H1 (cell line): ENCODE results near the gene GLYATL3. TPM values are rescaled to one million over a fixed set of nuclear protein-coding genes. Genes with fewer than 3 reads are reported as not detected.

Experiments
- CTCF ChIA-PET: fragments of 300-600 bp; sonication (Branson Sonifier 250); formaldehyde crosslinking; loops from one replicate; lab custom pipeline; 2021; ENCODE audit not compliant: partially characterized antibody; lab: Charles Lee
- POLR2A ChIA-PET: fragments of 300-600 bp; sonication (Branson Sonifier 250); formaldehyde crosslinking; loops from one replicate; lab custom pipeline; 2021; ENCODE audit warnings: inconsistent platforms; ENCODE audit not compliant: partially characterized antibody; lab: Charles Lee
- DNase-seq, 2 experiments: peaks; one replicate each; pipeline versions ENCODE4 v3.0.0 to v3.0.0-alpha.2; 2010 to 2022; ENCODE audit warnings: low spot score in 2 of 2, low read depth in 1 of 2, mixed read lengths in 1 of 2
- FAIRE-seq: peaks from 2 replicates; lab custom pipeline; 2011; peaks lifted over from hg19 to GRCh38; lab: Jason Lieb, UNC
- H2AFZ ChIP-seq: 2 replicates; pipeline ENCODE4 v1.8.1; 2012; ENCODE audit warnings: low read length, inconsistent platforms
- H2AK5ac ChIP-seq: 2 replicates; pipeline ENCODE4 v1.6.1; 2013; ENCODE audit warnings: low read depth, low read length
- H2BK120ac ChIP-seq: replicated peaks from 2 replicates; pipeline ENCODE3; 2013; ENCODE audit warnings: low read depth, low read length, inconsistent platforms
- H2BK12ac ChIP-seq: 2 replicates; pipeline ENCODE4 v1.6.1; 2013; ENCODE audit warnings: low read depth, low read length
- H2BK15ac ChIP-seq: 2 replicates; pipeline ENCODE4 v1.6.1; 2013; ENCODE audit warnings: low read length
- H2BK20ac ChIP-seq: 2 replicates; pipeline ENCODE4 v1.6.1; 2013; ENCODE audit warnings: low read length
- H2BK5ac ChIP-seq: 2 replicates; pipeline ENCODE4 v1.6.1; 2013; ENCODE audit warnings: low read depth, low read length
- H3K14ac ChIP-seq: 2 replicates; pipeline ENCODE4 v1.6.1; 2013; ENCODE audit warnings: inconsistent platforms; ENCODE audit not compliant: insufficient read length
- H3K18ac ChIP-seq: 2 replicates; pipeline ENCODE4 v1.6.1; 2013; ENCODE audit warnings: low read length; ENCODE audit errors: extremely low read depth
- H3K23ac ChIP-seq: 2 replicates; pipeline ENCODE4 v1.6.1; 2013; ENCODE audit warnings: inconsistent platforms; ENCODE audit not compliant: insufficient read length
- H3K23me2 ChIP-seq: 2 replicates; pipeline ENCODE4 v1.6.1; 2013; ENCODE audit warnings: low read depth, low read length
- H3K27ac ChIP-seq: 2 replicates; pipeline ENCODE4 v1.6.1; 2011; ENCODE audit warnings: low read depth, low read length, inconsistent platforms
- H3K27me3 ChIP-seq, 4 experiments: replicated peaks in 1 of 4; 1 replicate in 1 of 4; 2 replicates in 3 of 4; pipeline versions ENCODE4 v1.6.1 to v1.8.1; 2011 to 2013; ENCODE audit warnings: low read length in 3 of 4, mild to moderate bottlenecking in 3 of 4, inconsistent platforms in 2 of 4, mixed read lengths in 2 of 4, moderate library complexity in 1 of 4; ENCODE audit not compliant: control insufficient read depth in 3 of 4, insufficient read depth in 3 of 4; ENCODE audit errors: extremely low read depth in 1 of 4
- H3K36me3 ChIP-seq, 4 experiments: 2 replicates each; pipeline versions ENCODE4 v1.6.1 to v1.8.1; 2011 to 2013; ENCODE audit warnings: mild to moderate bottlenecking in 4 of 4, low read length in 3 of 4, moderate library complexity in 2 of 4, control low read depth in 1 of 4, inconsistent platforms in 1 of 4; ENCODE audit not compliant: insufficient read depth in 4 of 4, control insufficient read depth in 2 of 4
- H3K4ac ChIP-seq: replicated peaks from 2 replicates; pipeline ENCODE3; 2013; ENCODE audit warnings: low read length, low read depth, mixed read lengths, inconsistent platforms; ENCODE audit not compliant: insufficient read length
- H3K4me1 ChIP-seq, 4 experiments: replicated peaks in 1 of 4; 1 replicate in 1 of 4; 2 replicates in 3 of 4; pipeline versions ENCODE4 v1.6.1 to v1.8.1; 2011 to 2013; ENCODE audit warnings: low read length in 3 of 4, inconsistent platforms in 2 of 4, mixed read lengths in 1 of 4; ENCODE audit not compliant: insufficient read depth in 4 of 4, control insufficient read depth in 3 of 4
- H3K4me2 ChIP-seq, 2 experiments: 2 replicates each; pipeline versions ENCODE4 v1.6.1 to v1.8.1; 2011 to 2013; ENCODE audit warnings: low read depth in 2 of 2, low read length in 2 of 2, control low read depth in 1 of 2, inconsistent platforms in 1 of 2, mild to moderate bottlenecking in 1 of 2; ENCODE audit not compliant: insufficient read depth in 1 of 2
- H3K4me3 ChIP-seq, 4 experiments: fragments of 200-600, 300-600 bp in 1 of 4; sonication (generic), shearing (Covaris generic), sonication (Bioruptor Twin) in 1 of 4; 2 replicates each; pipeline versions ENCODE4 v1.5.1 to v1.8.1; 2011 to 2016; ENCODE audit warnings: low read length in 4 of 4, low read depth in 3 of 4, control low read depth in 2 of 4, inconsistent platforms in 2 of 4, mild to moderate bottlenecking in 2 of 4, mixed read lengths in 1 of 4, moderate library complexity in 1 of 4; ENCODE audit not compliant: insufficient read depth in 2 of 4; ENCODE audit errors: extremely low read depth in 1 of 4
- H3K56ac ChIP-seq: replicated peaks from 2 replicates; pipeline ENCODE3; 2013; ENCODE audit warnings: low read depth, mild to moderate bottlenecking, mixed read lengths, low read length, inconsistent platforms; ENCODE audit not compliant: insufficient read length
- H3K79me1 ChIP-seq: 2 replicates; pipeline ENCODE4 v1.6.1; 2013; ENCODE audit warnings: low read depth, low read length, control low read depth
- H3K79me2 ChIP-seq, 2 experiments: 2 replicates each; pipeline versions ENCODE4 v1.6.1 to v1.8.1; 2012 to 2013; ENCODE audit warnings: low read length in 2 of 2, mild to moderate bottlenecking in 2 of 2, inconsistent platforms in 1 of 2; ENCODE audit not compliant: insufficient read depth in 2 of 2, control insufficient read depth in 1 of 2
- H3K9ac ChIP-seq, 4 experiments: replicated peaks in 1 of 4; 1 replicate in 1 of 4; 2 replicates in 3 of 4; pipeline versions ENCODE4 v1.6.1 to v1.8.1; 2011 to 2013; ENCODE audit warnings: low read depth in 3 of 4, low read length in 3 of 4, control low read depth in 2 of 4, mild to moderate bottlenecking in 2 of 4, moderate library complexity in 2 of 4, inconsistent platforms in 1 of 4; ENCODE audit errors: extremely low read depth in 1 of 4
- H3K9me3 ChIP-seq, 2 experiments: 2 replicates each; pipeline versions ENCODE4 v1.6.1 to v1.8.1; 2012 to 2013; ENCODE audit warnings: mild to moderate bottlenecking in 2 of 2, moderate library complexity in 2 of 2, control low read depth in 1 of 2, inconsistent platforms in 1 of 2, low read depth in 1 of 2, low read length in 1 of 2, mixed read lengths in 1 of 2; ENCODE audit not compliant: insufficient read depth in 2 of 2
- H4K20me1 ChIP-seq, 2 experiments: replicated peaks in 1 of 2; 2 replicates each; pipeline versions ENCODE3 to v1.8.1; 2011 to 2013; ENCODE audit warnings: inconsistent platforms in 2 of 2, low read length in 2 of 2, mild to moderate bottlenecking in 1 of 2; ENCODE audit not compliant: insufficient read depth in 2 of 2, control insufficient read depth in 1 of 2
- H4K5ac ChIP-seq: 2 replicates; pipeline ENCODE4 v1.6.1; 2013; ENCODE audit warnings: low read length, low read depth, mixed read lengths, inconsistent platforms; ENCODE audit not compliant: insufficient read length
- H4K8ac ChIP-seq: 2 replicates; pipeline ENCODE4 v1.8.0; 2013; ENCODE audit warnings: mild to moderate bottlenecking, moderate library complexity, low read length, inconsistent platforms; ENCODE audit not compliant: insufficient read depth; ENCODE audit errors: extremely low read depth
- H4K91ac ChIP-seq: replicated peaks from 2 replicates; pipeline ENCODE3; 2013; ENCODE audit warnings: low read length, mixed read lengths, inconsistent platforms; ENCODE audit not compliant: insufficient read length
- CHD1 ChIP-seq: IDR thresholded peaks from 2 replicates; pipeline ENCODE4 v1.6.1; 2012; ENCODE audit warnings: low read depth, low read length, improper control_type of control experiment
- EGR1 ChIP-seq: IDR thresholded peaks from 2 replicates; pipeline ENCODE4 v1.6.1; 2011; ENCODE audit warnings: low read depth, low read length, borderline replicate concordance
- KDM5A ChIP-seq: fragments of 200-600 bp; IDR thresholded peaks from 2 replicates; pipeline ENCODE4 v1.7.1; 2012; ENCODE audit warnings: mild to moderate bottlenecking, low read length, inconsistent platforms, mixed read lengths
- NANOG ChIP-seq: IDR thresholded peaks from 2 replicates; pipeline ENCODE4 v1.6.1; 2011; ENCODE audit warnings: low read length, low read depth, mild to moderate bottlenecking, inconsistent platforms; ENCODE audit not compliant: insufficient read depth, poor library complexity, severe bottlenecking
- POLR2A ChIP-seq, 2 experiments: IDR thresholded peaks; 1 replicate in 1 of 2; 2 replicates in 1 of 2; pipeline ENCODE4 v1.6.1; 2011; ENCODE audit warnings: low read depth in 2 of 2, low read length in 2 of 2, mild to moderate bottlenecking in 2 of 2; ENCODE audit errors: control extremely low read depth in 1 of 2
- RBBP5 ChIP-seq: IDR thresholded peaks from 2 replicates; pipeline ENCODE4 v1.7.1; 2012; ENCODE audit warnings: low read depth, mild to moderate bottlenecking, inconsistent platforms, low read length, moderate library complexity, borderline replicate concordance
- RFX5 ChIP-seq: IDR thresholded peaks from 2 replicates; pipeline ENCODE4 v1.6.1; 2011; ENCODE audit warnings: low read depth, low read length, improper control_type of control experiment, borderline replicate concordance
- SIX5 ChIP-seq: IDR thresholded peaks from 2 replicates; pipeline ENCODE4 v1.6.1; 2011; ENCODE audit warnings: mild to moderate bottlenecking, low read depth, low read length
- SRF ChIP-seq: IDR thresholded peaks from 2 replicates; pipeline ENCODE4 v1.6.1; 2011; ENCODE audit warnings: mild to moderate bottlenecking, low read depth, low read length, moderate library complexity
- TAF7 ChIP-seq: optimal IDR thresholded peaks from 2 replicates; pipeline ENCODE3; 2011; ENCODE audit warnings: low read depth, mild to moderate bottlenecking, inconsistent platforms, low read length, moderate library complexity, borderline replicate concordance
- TBP ChIP-seq: IDR thresholded peaks from 2 replicates; pipeline ENCODE4 v1.6.1; 2011; ENCODE audit warnings: low read depth, low read length, improper control_type of control experiment
- WGBS, 2 experiments: shearing (Covaris generic) in 1 of 2; methylation state at CpG; one replicate each; pipeline versions ENCODE4 v1.1.6 to v1.1.7; 2013 to 2015; ENCODE audit warnings: low lambda C conversion rate in 2 of 2, mixed read lengths in 2 of 2, inconsistent platforms in 1 of 2, low coverage in 1 of 2, missing lambda C conversion rate in 1 of 2; ENCODE audit not compliant: insufficient replicate concordance in 2 of 2, insufficient coverage in 1 of 2, insufficient read length in 1 of 2; ENCODE audit errors: extremely low coverage in 1 of 2, missing lambda C conversion rate in 1 of 2; 5-methylcytosine and 5-hydroxymethylcytosine counted together
- polyA plus RNA-seq, 7 experiments: library from polyadenylated mRNA; depleted of rRNA in 3 of 7; stranded (reverse) in 5 of 7; unstranded in 2 of 7; fragments of >200 nt in 5 of 7; fragments of 200-250 nt in 2 of 7; gene quantifications; 1 replicate in 5 of 7; 2 replicates in 1 of 7; 4 replicates in 1 of 7; pipeline versions ENCODE4 v1.2.1 to v1.2.3, GENCODE V29; 2011 to 2013; ENCODE audit warnings: missing spikeins in 2 of 7, mixed read lengths in 2 of 7
- total RNA-seq: library from RNA; stranded (reverse); fragmentation: NEBNext Ultra II Directional; extraction: Animal tissue kit (Norgen Biotek cat#: 25700); gene quantifications from 2 replicates; pipeline ENCODE4 v1.2.1, GENCODE V29; 2021
- TF ChIP-seq, protein P1 (sequence below): IDR thresholded peaks from 2 replicates; pipeline ENCODE4 v1.6.1; 2011; ENCODE audit warnings: low read depth, mild to moderate bottlenecking, low read length; ENCODE audit not compliant: insufficient read depth

The GLYATL3 gene
- total and polyA plus RNA-seq, 2 of the 8 experiments (the other 6 are each of a cell fraction or from before 2014, with no cell fraction given), result not detected

DNA sequence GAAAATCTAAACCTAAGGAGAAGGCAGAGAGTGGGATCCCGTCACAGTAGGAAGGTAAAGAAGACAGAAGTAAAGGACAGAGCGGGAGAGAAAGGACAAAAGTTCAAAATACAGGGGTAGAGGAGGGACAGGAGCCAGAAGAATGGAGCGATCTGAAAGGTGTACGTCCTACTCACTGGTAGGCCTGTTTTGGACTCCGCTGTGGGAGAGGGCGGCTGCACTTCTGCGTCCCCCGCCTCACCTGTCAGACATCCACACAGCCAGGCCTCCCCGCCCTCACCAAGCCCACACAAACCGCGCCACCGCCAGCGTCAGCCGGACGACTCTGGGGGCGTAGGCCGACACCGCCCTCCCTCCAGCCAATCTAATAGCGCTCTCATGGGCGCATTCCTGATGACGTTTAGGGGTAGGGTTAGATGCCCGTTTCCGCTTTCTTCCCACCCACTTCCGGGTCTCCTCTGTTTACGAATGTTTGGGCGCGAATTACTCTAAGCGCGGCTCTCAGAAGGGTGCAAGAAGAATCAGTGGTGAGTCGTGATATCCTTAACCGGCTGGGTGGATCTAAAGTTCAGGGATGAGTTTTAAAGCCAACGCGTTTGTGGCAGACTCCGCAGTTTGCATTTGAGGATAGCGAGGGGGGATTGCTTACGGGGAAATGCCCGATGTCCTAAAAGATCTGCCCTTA lies 36.7 kb upstream of the GLYATL3 start, which contains the start of the genes CENPQ and MMUT:
Gene CENPQ (plus strand): TSS at position 444 of the 685 bp plus-strand sequence. CDS start 6,807 bp downstream, outside the sequence.
Gene MMUT (minus strand): TSS at position 327 of the 685 bp plus-strand sequence. CDS start 3,787 bp downstream, outside the sequence.
- Histone ChIP-seq H2BK120ac (no peak within 1 kb of the TSS), H4K8ac (peak within 1 kb of the TSS; percentile 87; the same call in 1 of the 2 replicates), H2AK5ac (peak within 1 kb of the TSS; percentile 14), H3K4ac (no peak within 1 kb of the TSS), H3K79me2 (peaks cover 11 to 71% of the 10 kb centered on the region in 2 experiments), H4K5ac (peak within 1 kb of the TSS; percentile 24), H3K14ac (no peak within 1 kb of the TSS), H3K56ac (peak within 1 kb of the TSS; percentile 5), H3K4me2 (peak within 1 kb of the TSS; percentile 80 to 82), H4K20me1 (peaks cover 0 to 1% of the 10 kb centered on the region in 2 experiments), H3K18ac (no peak within 1 kb of the TSS), H2BK12ac (no peak within 1 kb of the TSS; the same call in 1 of the 2 replicates), H2AFZ (peak within 1 kb of the TSS; percentile 76), H3K4me1 (no peaks in the 10 kb centered on the region), H2BK15ac (no peak within 1 kb of the TSS), H3K9ac (peak within 1 kb of the TSS; percentile 95 to 99 (median 96)), H3K23me2 (peaks cover 4% of the 10 kb centered on the region), H3K27ac (peak within 1 kb of the TSS; percentile 93), H4K91ac (no peak within 1 kb of the TSS), H3K9me3 (no peaks in the 10 kb centered on the region), H2BK20ac (no peak within 1 kb of the TSS), H3K36me3 (peaks cover 0 to under 1% (median 0%) of the 10 kb centered on the region in 4 experiments; a peak in 1 of 8 replicates), H2BK5ac (peak within 1 kb of the TSS; percentile 76), H3K23ac (no peak within 1 kb of the TSS), H3K79me1 (0 out of 2 replicates have a peak, but pooled peaks cover 5% of the 10 kb centered on the region), H3K4me3 (peak within 1 kb of the TSS; percentile 89 to 99 (median 95)), H3K27me3 (no peaks in the 10 kb centered on the region)
- WGBS, 2 experiments, result 2% methylated on average over 32 of the region's 37 CpGs; no CpG with 5 or more reads in 1 of the 2 experiments
- DNase-seq (peak; percentile 81 to 91), FAIRE-seq (peak; percentile 93)
- ChIA-PET CTCF (no interaction called here), POLR2A (no interaction called here)
- TF ChIP-seq, protein P1, sequence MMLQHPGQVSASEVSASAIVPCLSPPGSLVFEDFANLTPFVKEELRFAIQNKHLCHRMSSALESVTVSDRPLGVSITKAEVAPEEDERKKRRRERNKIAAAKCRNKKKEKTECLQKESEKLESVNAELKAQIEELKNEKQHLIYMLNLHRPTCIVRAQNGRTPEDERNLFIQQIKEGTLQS, result peak; percentile 65; the same call in 1 of the 2 replicates
- TF ChIP-seq POLR2A (IDR thresholded peaks at IDR 0.05; ENCODE audit: control extremely low read depth in 1 of 2, low read depth in 2 of 2, low read length in 2 of 2) (peak; percentile 93 to 98), NANOG (no peak), TAF7 (peak; percentile 95), KDM5A (peak; percentile 26), CHD1 (no peak), TBP (peak; percentile 90), EGR1 (peak; percentile 80), SIX5 (peak; percentile 15; the same call in 1 of the 2 replicates), RBBP5 (peak; percentile 61; the same call in 1 of the 2 replicates), SRF (peak; percentile 72), RFX5 (no peak)
